GM23338 (cell line): ENCODE data around the gene UPF2. TPM values are rescaled to one million over a fixed set of nuclear protein-coding genes. Genes with fewer than 3 reads are reported as not detected.

Source experiments
- ATAC-seq: fragments of 200-7000 bp; cut with Tn5 transposase; 3 replicates; pipeline ENCODE4 v1.9.1; 2020
- DNase-seq: peaks from one replicate; pipeline ENCODE4 v3.0.0-alpha.2; 2015; ENCODE audit warnings: low spot score
- H2AFZ ChIP-seq: fragments of 200-600 bp; sonication (generic); 2 replicates; pipeline ENCODE4 v1.8.0; 2016; ENCODE audit warnings: antibody characterized with exemption, mild to moderate bottlenecking, moderate library complexity
- H3F3A ChIP-seq: fragments of 200-600 bp; sonication (generic); replicated peaks from 2 replicates; pipeline ENCODE4 v1.8.0; 2017; ENCODE audit warnings: antibody characterized with exemption, mixed run types, low read depth
- H3K27ac ChIP-seq: fragments of 200-600 bp; sonication (generic); 2 replicates; pipeline ENCODE4 v1.6.1; 2016; ENCODE audit warnings: low read depth
- H3K27me3 ChIP-seq: fragments of 200-600 bp; sonication (generic); 2 replicates; pipeline ENCODE4 v1.8.0; 2016; ENCODE audit warnings: mild to moderate bottlenecking, mixed run types, moderate library complexity; ENCODE audit not compliant: insufficient read depth
- H3K36me3 ChIP-seq: fragments of 200-600 bp; sonication (generic); 2 replicates; pipeline ENCODE4 v1.8.0; 2016; ENCODE audit warnings: mild to moderate bottlenecking; ENCODE audit not compliant: insufficient read depth
- H3K4me1 ChIP-seq: fragments of 200-600 bp; sonication (generic); 2 replicates; pipeline ENCODE4 v1.8.0; 2016; ENCODE audit warnings: mild to moderate bottlenecking, moderate library complexity; ENCODE audit not compliant: insufficient read depth
- H3K4me2 ChIP-seq: fragments of 200-600 bp; sonication (generic); 2 replicates; pipeline ENCODE4 v1.7.1; 2017; ENCODE audit warnings: mixed run types
- H3K4me3 ChIP-seq: fragments of 200-600 bp; sonication (generic); 2 replicates; pipeline ENCODE4 v1.6.1; 2016; ENCODE audit warnings: mixed run types
- H3K79me2 ChIP-seq: fragments of 200-600 bp; sonication (generic); replicated peaks from 2 replicates; pipeline ENCODE4 v1.8.0; 2017; ENCODE audit warnings: mild to moderate bottlenecking; ENCODE audit not compliant: insufficient read depth
- H3K9me2 ChIP-seq: fragments of 200-600 bp; sonication (generic); 2 replicates; pipeline ENCODE4 v1.8.0; 2017; ENCODE audit not compliant: insufficient read depth
- H4K20me1 ChIP-seq: fragments of 200-600 bp; sonication (generic); replicated peaks from 2 replicates; pipeline ENCODE4 v1.8.0; 2017; ENCODE audit warnings: mild to moderate bottlenecking; ENCODE audit not compliant: insufficient read depth
- H3K27ac Mint-ChIP-seq: 2 replicates; pipeline ENCODE4 v1.8.0; 2020; ENCODE audit warnings: inconsistent platforms, mild to moderate bottlenecking, moderate library complexity, mixed read lengths
- H3K27me3 Mint-ChIP-seq: 3 replicates; pipeline ENCODE4 v1.8.0; 2022; ENCODE audit warnings: low read depth, mild to moderate bottlenecking, moderate library complexity, mixed read lengths, inconsistent platforms; ENCODE audit not compliant: insufficient read depth, poor library complexity
- H3K36me3 Mint-ChIP-seq: 3 replicates; pipeline ENCODE4 v1.8.0; 2021; ENCODE audit warnings: low read depth, mild to moderate bottlenecking, inconsistent platforms, moderate library complexity, mixed read lengths
- H3K4me1 Mint-ChIP-seq: 3 replicates; pipeline ENCODE4 v1.8.0; 2020; ENCODE audit warnings: mild to moderate bottlenecking, inconsistent platforms, mixed read lengths
- H3K4me3 Mint-ChIP-seq: 3 replicates; pipeline ENCODE4 v1.8.0; 2021; ENCODE audit warnings: moderate library complexity, mild to moderate bottlenecking, inconsistent platforms, mixed read lengths
- H3K9me3 Mint-ChIP-seq: 3 replicates; pipeline ENCODE4 v1.8.0; 2020; ENCODE audit warnings: moderate library complexity, mild to moderate bottlenecking, inconsistent platforms, mixed read lengths
- CTCF ChIP-seq, 2 experiments: fragments of 200-600 bp in 1 of 2; sonication (generic) in 1 of 2; conservative IDR thresholded peaks; 2 replicates each; pipeline versions ENCODE4 v1.5.1 to v1.6.1; 2016 to 2017; ENCODE audit warnings: antibody characterized with exemption in 2 of 2, low read depth in 2 of 2, mild to moderate bottlenecking in 2 of 2, moderate library complexity in 1 of 2
- EZH2 ChIP-seq: fragments of 200-600 bp; sonication (generic); IDR thresholded peaks from one replicate; pipeline ENCODE4 v1.8.0; 2017; ENCODE audit warnings: antibody characterized with exemption, mild to moderate bottlenecking, low read depth; ENCODE audit not compliant: unreplicated experiment
- JUNB ChIP-seq: IDR thresholded peaks from one replicate; pipeline ENCODE4 v1.6.1; 2016; ENCODE audit warnings: antibody characterized with exemption; ENCODE audit not compliant: unreplicated experiment
- NANOG ChIP-seq: IDR thresholded peaks from 2 replicates; pipeline ENCODE4 v1.6.1; 2016; ENCODE audit warnings: antibody characterized with exemption, borderline replicate concordance
- REST ChIP-seq: IDR thresholded peaks from one replicate; pipeline ENCODE4 v1.6.1; 2018; ENCODE audit warnings: antibody characterized with exemption; ENCODE audit not compliant: unreplicated experiment
- STAT1 ChIP-seq: IDR thresholded peaks from one replicate; pipeline ENCODE4 v1.6.1; 2016; ENCODE audit warnings: antibody characterized with exemption; ENCODE audit not compliant: unreplicated experiment
- ZNF462 ChIP-seq: fragments of 250-450 bp; sonication (Bioruptor Pico); IDR thresholded peaks from 2 replicates; pipeline ENCODE4 v1.5.0; 2020; ENCODE audit warnings: mild to moderate bottlenecking, moderate library complexity
- polyA plus RNA-seq: library from polyadenylated mRNA; unstranded; fragments of >200 nt; fragmentation: Nextera tagmentation; extraction: Ambion mirVana; gene quantifications from 2 replicates; pipeline ENCODE4 v1.2.1, GENCODE V29; 2016
- total RNA-seq: library from RNA; depleted of rRNA; stranded (reverse); fragments of >200 nt; shearing (Covaris generic); gene quantifications from 2 replicates; pipeline ENCODE4 v1.2.3, GENCODE V29; 2014

The UPF2 gene
- total and polyA plus RNA-seq, 2 experiments from 2014 or later = 29.0 to 78.5 TPM

- H3K27me3 Mint-ChIP-seq = peaks cover 3% of the 10 kb centered on the region
- peak overlapping the region; percentile 90 for H3K27ac Mint-ChIP-seq
- H2AFZ ChIP-seq = peak overlapping the region; percentile 61
- no peaks in the 10 kb centered on the region for H3K9me2 ChIP-seq
- peak; percentile 89 for DNase-seq
- H3K79me2 ChIP-seq = no peaks in the 10 kb centered on the region
- peaks cover 30% of the 10 kb centered on the region for H3K4me1 ChIP-seq
- peak overlapping the region; percentile 31 for H3K4me3 ChIP-seq
- H3K4me2 ChIP-seq = peak overlapping the region; percentile 72
- H3K27ac ChIP-seq = peak overlapping the region; percentile 46
- H3K36me3 Mint-ChIP-seq = no peaks in the 10 kb centered on the region
- H3K9me3 Mint-ChIP-seq = no peaks in the 10 kb centered on the region
- H3K4me3 Mint-ChIP-seq = peak overlapping the region; percentile 60
- H3K27me3 ChIP-seq = peaks cover 19% of the 10 kb centered on the region
- H4K20me1 ChIP-seq = no peaks in the 10 kb centered on the region
- TF ChIP-seq ZNF462 (CRISPR knock-in tag) (0 out of 2 replicates have a peak, but pooled peaks have one; percentile 30), JUNB (no peak), CTCF (conservative IDR thresholded peaks at IDR 0.05; ENCODE audit: low read depth in 2 of 2) (0 out of 4 replicates have a peak, but pooled peaks of 1 of the 2 experiments have one; percentile 22), NANOG (no peak), STAT1 (no peak), REST (no peak), EZH2 (no peak)
- ATAC-seq = peak; percentile 51
- H3K36me3 ChIP-seq = no peaks in the 10 kb centered on the region
- peaks cover 39% of the 10 kb centered on the region for H3K4me1 Mint-ChIP-seq
- H3F3A ChIP-seq = no peaks in the 10 kb centered on the region; the same call in none of the 2 replicates
Measured at GRCh38 chr10:11874568-11875493, 167.8 kb downstream of the UPF2 start.
